ENCODE data around the gene SPATA1. TPM values are rescaled to one million over a fixed set of nuclear protein-coding genes. Genes with fewer than 3 reads are reported as not detected.
A peak's percentile ranks its signal among the peaks of the same experiment; 100 is the strongest.

SPATA1 gene
- total RNA-seq, 2 donors from 2014 or later = 0.14 to 3.6 TPM

DNA sequence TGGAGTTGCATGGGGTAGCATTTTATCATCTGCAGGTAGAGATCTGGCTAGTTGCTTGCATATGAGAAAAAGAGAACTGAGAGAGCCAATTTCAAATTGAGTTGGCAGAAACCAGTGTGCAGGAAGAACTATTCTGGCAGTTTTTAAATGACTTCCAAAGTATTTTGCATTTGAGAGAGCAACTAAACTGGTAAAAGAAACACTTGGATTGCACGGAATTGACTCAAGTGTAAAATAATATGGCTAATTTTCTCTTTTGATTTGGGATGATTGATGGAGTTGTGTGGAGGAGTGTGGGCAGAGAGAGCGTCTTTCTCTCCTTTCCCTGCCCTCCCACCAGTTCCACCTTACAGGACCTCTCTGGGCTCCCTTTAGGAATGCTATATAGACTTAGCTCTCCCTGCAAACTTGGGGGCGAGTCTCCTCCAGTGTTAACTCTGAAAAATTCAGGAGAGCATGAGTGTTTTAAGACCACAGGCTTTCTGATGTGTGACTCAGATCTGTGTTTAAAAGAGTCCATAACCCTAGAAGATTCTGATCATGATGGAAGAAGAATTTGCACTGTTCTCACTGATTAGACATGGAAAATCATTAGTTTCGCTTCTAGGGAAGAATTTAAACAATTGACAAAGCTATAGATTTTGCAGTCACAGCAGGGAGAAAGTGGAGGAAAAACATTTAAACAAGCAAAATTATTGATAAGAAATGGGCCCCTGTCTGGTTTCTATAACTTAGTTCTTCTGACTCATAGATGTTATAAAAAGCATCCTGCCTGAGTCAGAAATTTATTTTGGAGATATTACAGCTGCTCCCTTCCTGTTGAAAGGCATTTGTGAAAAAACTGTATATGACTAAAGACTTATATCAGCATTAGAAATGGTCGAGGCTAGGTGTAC, 92.9 kb downstream of the SPATA1 start:
- DNase-seq (ENCODE audit: low spot score) = no peak
- Histone ChIP-seq H3K4me1 (ENCODE audit: control insufficient read depth in 1 of 2, low read depth in 2 of 2) (peaks cover 17 to 45% of the 10 kb centered on the region in 2 donors), H3K27ac (peak overlapping the region; percentile 89 to 91), H3K36me3 (no peaks in the 10 kb centered on the region), H3K4me3 (peak overlapping the region; percentile 38), H3K27me3 (replicated peaks; ENCODE audit: insufficient read depth) (no peaks in the 10 kb centered on the region), H3K9me3 (no peaks in the 10 kb centered on the region)
- TF ChIP-seq, protein P1, sequence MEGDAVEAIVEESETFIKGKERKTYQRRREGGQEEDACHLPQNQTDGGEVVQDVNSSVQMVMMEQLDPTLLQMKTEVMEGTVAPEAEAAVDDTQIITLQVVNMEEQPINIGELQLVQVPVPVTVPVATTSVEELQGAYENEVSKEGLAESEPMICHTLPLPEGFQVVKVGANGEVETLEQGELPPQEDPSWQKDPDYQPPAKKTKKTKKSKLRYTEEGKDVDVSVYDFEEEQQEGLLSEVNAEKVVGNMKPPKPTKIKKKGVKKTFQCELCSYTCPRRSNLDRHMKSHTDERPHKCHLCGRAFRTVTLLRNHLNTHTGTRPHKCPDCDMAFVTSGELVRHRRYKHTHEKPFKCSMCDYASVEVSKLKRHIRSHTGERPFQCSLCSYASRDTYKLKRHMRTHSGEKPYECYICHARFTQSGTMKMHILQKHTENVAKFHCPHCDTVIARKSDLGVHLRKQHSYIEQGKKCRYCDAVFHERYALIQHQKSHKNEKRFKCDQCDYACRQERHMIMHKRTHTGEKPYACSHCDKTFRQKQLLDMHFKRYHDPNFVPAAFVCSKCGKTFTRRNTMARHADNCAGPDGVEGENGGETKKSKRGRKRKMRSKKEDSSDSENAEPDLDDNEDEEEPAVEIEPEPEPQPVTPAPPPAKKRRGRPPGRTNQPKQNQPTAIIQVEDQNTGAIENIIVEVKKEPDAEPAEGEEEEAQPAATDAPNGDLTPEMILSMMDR (IDR thresholded peaks at IDR 0.05) = no peak
- peak; percentile 79 for ATAC-seq (ENCODE audit: insufficient number of reproducible peaks, low FRiP score, low read depth)

DNA sequence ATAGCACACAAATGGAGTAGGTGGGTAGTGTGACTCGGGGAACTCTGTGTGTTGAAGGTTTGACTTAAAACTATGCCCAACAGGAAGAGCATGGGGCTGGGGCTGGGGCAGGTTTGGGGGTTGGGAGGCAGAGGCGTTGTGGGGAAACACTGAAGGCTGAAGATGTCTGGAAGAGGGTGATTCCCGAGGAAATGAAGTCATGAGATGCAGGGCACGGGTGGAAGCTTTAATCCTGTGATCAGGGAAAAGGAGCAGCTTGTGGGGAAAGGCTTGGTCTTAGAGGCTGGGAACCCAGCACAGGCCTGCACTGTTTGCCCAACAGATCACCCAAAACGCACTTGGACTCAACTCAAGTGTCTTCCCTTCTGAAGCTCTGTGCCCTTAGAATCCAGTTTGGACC, 94.6 kb downstream of the SPATA1 start:
- no peak for ATAC-seq (ENCODE audit: insufficient number of reproducible peaks, low FRiP score, low read depth)
- TF ChIP-seq, protein P1 (IDR thresholded peaks at IDR 0.05) = no peak
- Histone ChIP-seq H3K4me3 (no peak overlapping the region), H3K27ac (peak overlapping the region; percentile 8 to 91), H3K27me3 (replicated peaks; ENCODE audit: insufficient read depth) (no peaks in the 10 kb centered on the region), H3K36me3 (no peaks in the 10 kb centered on the region), H3K4me1 (ENCODE audit: control insufficient read depth in 1 of 2, low read depth in 2 of 2) (peaks cover 17 to 52% of the 10 kb centered on the region in 2 donors), H3K9me3 (no peaks in the 10 kb centered on the region)
- no peak for DNase-seq (ENCODE audit: low spot score)

DNA sequence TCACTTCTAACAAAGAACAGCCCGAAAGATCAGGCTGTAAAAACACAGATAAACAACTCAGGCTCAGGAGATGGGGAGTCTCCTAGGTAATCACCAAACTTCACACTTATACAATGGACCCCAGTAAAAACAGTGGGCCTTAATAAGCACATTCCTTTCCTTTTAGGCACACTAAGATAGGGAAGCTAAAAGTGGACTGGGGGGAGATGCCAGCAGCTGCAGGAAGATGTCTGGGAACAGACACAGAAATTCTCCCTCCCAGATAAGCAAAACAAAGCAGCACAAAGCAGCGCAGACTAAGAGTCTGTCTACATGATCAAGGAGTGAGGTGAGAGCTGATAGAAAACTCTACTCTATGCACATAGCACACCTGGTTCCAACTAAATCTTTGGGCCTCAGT, 97.0 kb downstream of the SPATA1 start:
- no peaks in the 10 kb centered on the region for H3K36me3 ChIP-seq
- ATAC-seq (ENCODE audit: insufficient number of reproducible peaks, low FRiP score, low read depth) = no peak
- H3K9me3 ChIP-seq = no peaks in the 10 kb centered on the region
- no peak for DNase-seq (ENCODE audit: low spot score)
- no peaks in the 10 kb centered on the region for H3K27me3 ChIP-seq (replicated peaks; ENCODE audit: insufficient read depth)
- H3K27ac ChIP-seq = peak overlapping the region; percentile 85 to 88
- peaks cover 15 to 45% of the 10 kb centered on the region in 2 donors for H3K4me1 ChIP-seq (ENCODE audit: control insufficient read depth in 1 of 2, low read depth in 2 of 2)
- TF ChIP-seq, protein P1 (IDR thresholded peaks at IDR 0.05) = no peak
- H3K4me3 ChIP-seq = peak overlapping the region; percentile 62

DNA sequence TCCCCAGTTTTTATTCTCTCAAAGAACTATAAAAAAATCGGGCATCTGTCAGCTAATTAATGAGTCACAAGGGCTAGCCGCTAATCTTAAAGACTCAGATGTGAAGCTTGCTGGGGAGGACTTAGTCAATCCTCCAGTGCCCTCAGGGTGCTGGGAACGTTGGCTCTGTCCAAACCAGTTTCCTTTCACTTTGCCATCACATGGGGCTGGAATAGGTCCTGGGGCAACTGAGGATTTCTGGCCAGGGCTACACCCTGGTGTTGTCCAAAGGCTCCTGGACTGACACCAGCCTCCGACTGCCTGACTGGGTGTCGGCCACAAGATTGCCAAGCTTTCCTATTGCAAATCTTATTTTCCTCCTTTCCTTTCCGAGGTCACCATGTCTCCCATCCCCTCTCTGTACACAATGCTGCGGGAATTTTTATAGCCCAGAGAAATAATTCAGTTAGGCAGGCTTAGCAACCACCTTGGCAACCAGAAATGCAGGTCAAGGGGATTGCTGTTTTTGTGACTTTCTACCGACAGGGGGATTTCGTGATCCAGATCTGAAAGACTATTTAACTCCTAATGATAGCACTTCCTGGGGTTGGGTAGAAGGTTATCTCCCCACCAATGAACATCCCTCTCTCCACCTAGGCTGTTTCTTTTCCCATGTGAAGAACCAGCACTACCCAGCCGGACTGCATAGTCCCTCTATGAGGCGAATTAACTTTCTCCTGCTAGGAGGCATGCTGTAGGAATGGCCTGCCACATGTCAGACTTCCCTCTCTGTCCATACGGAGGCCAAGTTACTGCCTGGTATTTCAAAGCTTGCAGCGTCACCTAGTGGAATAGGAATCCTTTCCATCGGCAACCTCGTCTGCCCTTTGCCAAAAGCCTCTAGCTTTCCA, 98.0 kb downstream of the SPATA1 start:
- Histone ChIP-seq H3K9me3 (no peaks in the 10 kb centered on the region), H3K27me3 (replicated peaks; ENCODE audit: insufficient read depth) (no peaks in the 10 kb centered on the region), H3K4me1 (ENCODE audit: control insufficient read depth in 1 of 2, low read depth in 2 of 2) (peaks cover 9 to 35% of the 10 kb centered on the region in 2 donors), H3K4me3 (peak overlapping the region; percentile 62), H3K36me3 (no peaks in the 10 kb centered on the region), H3K27ac (peak overlapping the region; percentile 85 to 88)
- TF ChIP-seq, protein P1 (IDR thresholded peaks at IDR 0.05) = peak; percentile 77
- peak; percentile 93 for ATAC-seq (ENCODE audit: insufficient number of reproducible peaks, low FRiP score, low read depth)
- peak; percentile 19 for DNase-seq (ENCODE audit: low spot score)

DNA sequence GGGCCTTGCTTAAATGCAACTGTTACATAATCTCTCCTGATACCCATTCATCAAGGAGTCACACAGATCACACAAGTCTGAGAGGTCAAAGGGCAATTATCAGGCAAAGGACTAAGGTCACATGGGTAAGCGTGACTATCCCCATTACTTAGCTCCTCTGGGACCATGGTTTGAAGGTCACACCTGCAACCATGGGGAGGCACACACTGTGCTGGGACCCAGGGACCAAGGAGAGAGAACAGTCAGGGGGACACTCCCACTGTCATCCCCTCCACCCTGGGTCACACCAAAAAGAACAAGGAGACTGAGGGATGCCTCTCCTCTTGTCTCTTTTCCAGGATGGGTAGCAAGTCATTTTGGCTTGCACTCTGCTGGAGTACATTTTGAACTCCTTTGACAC, 99.0 kb downstream of the SPATA1 start:
- TF ChIP-seq, protein P1 (IDR thresholded peaks at IDR 0.05) = no peak
- Histone ChIP-seq H3K4me1 (ENCODE audit: control insufficient read depth in 1 of 2, low read depth in 2 of 2) (peaks cover 3 to 25% of the 10 kb centered on the region in 2 donors), H3K27ac (peak overlapping the region; percentile 85 to 88), H3K9me3 (no peaks in the 10 kb centered on the region), H3K4me3 (no peak overlapping the region), H3K27me3 (replicated peaks; ENCODE audit: insufficient read depth) (no peaks in the 10 kb centered on the region), H3K36me3 (no peaks in the 10 kb centered on the region)
- DNase-seq (ENCODE audit: low spot score) = no peak
- no peak for ATAC-seq (ENCODE audit: insufficient number of reproducible peaks, low FRiP score, low read depth)

Data from thoracic aorta (tissue), 2 donors.